ENCODE results near the gene URB1.

GRCh38 chr21:32425628-32426027 lies 32.8 kb upstream of the URB1 start:
- TF ChIP-seq CTCF (IDR thresholded peaks at IDR 0.05; ENCODE audit: low read length) (peak; percentile 9; the same call in 1 of the 2 replicates), EZH2 (IDR thresholded peaks at IDR 0.05; ENCODE audit: borderline replicate concordance, low read length) (no peak)
